Chondrocyte (in vitro differentiated cells): ENCODE data around the gene MROH2B. TPM values are rescaled to one million over a fixed set of nuclear protein-coding genes. Genes with fewer than 3 reads are reported as not detected.

ENCODE experiments used
- DNase-seq: peaks from one replicate; pipeline ENCODE4 v3.0.0; 2021; ENCODE audit warnings: mixed read lengths, low spot score
- H3K27ac Mint-ChIP-seq: one replicate; pipeline ENCODE4 v1.8.0; 2021; ENCODE audit warnings: mild to moderate bottlenecking, moderate library complexity, mixed read lengths; ENCODE audit not compliant: unreplicated experiment
- H3K27me3 Mint-ChIP-seq: 2 replicates; pipeline ENCODE4 v1.8.0; 2021; ENCODE audit warnings: low read depth, mixed read lengths
- H3K36me3 Mint-ChIP-seq: 2 replicates; pipeline ENCODE4 v1.8.0; 2021; ENCODE audit warnings: low read depth, mixed read lengths
- H3K4me1 Mint-ChIP-seq: 2 replicates; pipeline ENCODE4 v1.8.0; 2021; ENCODE audit warnings: low read depth, mild to moderate bottlenecking, mixed read lengths
- H3K4me3 Mint-ChIP-seq: one replicate; pipeline ENCODE4 v1.8.0; 2021; ENCODE audit warnings: mild to moderate bottlenecking, moderate library complexity, mixed read lengths; ENCODE audit not compliant: unreplicated experiment
- H3K9me3 Mint-ChIP-seq: 2 replicates; pipeline ENCODE4 v1.8.0; 2021; ENCODE audit warnings: low read depth, mixed read lengths
- total RNA-seq: library from RNA; stranded (reverse); gene quantifications from 3 replicates; pipeline ENCODE4 v1.2.1, GENCODE V29; 2021
- TF ChIP-seq, protein P1 (sequence below): fragments of 200-600 bp; sonication (generic); IDR thresholded peaks from 2 replicates; pipeline ENCODE4 v1.5.0; 2021; ENCODE audit warnings: antibody characterized with exemption, mild to moderate bottlenecking, moderate library complexity

MROH2B gene
- total RNA-seq, 1 donor from 2014 or later, result not detected

DNA sequence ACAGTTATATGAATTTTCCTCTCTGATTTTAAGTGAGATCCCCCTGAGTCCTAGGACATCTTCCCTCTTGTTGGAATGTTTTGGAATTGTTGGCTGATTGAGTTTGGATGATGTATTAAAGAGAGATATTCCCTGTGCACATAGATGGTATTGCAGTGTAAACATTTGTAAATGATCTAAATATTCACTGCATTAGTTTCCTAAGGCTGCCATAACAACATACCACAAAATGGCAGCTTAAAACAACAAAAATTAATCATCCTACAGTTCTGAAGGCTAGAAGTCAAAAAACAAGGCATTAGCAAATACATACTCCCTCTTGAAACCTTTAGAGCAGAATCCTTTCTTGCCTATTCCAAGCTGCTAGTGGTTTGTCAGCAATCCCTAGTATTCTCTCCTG lies 38.0 kb upstream of the MROH2B start:
- Mint-ChIP-seq H3K4me3 (no peak overlapping the region), H3K36me3 (no peaks in the 10 kb centered on the region), H3K9me3 (peaks cover 2% of the 10 kb centered on the region), H3K4me1 (no peaks in the 10 kb centered on the region), H3K27ac (no peak overlapping the region), H3K27me3 (peaks cover 3% of the 10 kb centered on the region)
- TF ChIP-seq, protein P1, sequence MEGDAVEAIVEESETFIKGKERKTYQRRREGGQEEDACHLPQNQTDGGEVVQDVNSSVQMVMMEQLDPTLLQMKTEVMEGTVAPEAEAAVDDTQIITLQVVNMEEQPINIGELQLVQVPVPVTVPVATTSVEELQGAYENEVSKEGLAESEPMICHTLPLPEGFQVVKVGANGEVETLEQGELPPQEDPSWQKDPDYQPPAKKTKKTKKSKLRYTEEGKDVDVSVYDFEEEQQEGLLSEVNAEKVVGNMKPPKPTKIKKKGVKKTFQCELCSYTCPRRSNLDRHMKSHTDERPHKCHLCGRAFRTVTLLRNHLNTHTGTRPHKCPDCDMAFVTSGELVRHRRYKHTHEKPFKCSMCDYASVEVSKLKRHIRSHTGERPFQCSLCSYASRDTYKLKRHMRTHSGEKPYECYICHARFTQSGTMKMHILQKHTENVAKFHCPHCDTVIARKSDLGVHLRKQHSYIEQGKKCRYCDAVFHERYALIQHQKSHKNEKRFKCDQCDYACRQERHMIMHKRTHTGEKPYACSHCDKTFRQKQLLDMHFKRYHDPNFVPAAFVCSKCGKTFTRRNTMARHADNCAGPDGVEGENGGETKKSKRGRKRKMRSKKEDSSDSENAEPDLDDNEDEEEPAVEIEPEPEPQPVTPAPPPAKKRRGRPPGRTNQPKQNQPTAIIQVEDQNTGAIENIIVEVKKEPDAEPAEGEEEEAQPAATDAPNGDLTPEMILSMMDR, result no peak
- no peak for DNase-seq

DNA sequence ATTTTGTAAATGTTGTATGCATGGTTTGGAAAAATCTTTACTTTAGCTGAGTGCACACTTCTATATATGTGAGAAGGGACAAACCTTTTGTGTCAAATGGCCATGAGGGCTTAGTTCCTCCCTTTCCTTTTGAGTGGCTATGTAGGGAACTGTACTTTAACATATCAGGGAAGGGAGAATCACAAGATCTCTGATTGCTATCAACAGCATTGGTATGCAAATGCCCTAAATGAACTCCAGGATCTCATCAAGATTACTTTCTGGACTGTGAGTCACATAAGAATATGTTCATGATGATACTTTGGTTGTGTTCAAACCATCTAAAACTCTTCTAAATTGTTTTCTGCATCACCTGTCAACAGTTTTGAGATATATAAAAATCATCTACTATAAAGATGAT lies 31.2 kb upstream of the MROH2B start:
- H3K27me3 Mint-ChIP-seq, result peaks cover 5% of the 10 kb centered on the region
- H3K4me3 Mint-ChIP-seq, result no peak overlapping the region

DNA sequence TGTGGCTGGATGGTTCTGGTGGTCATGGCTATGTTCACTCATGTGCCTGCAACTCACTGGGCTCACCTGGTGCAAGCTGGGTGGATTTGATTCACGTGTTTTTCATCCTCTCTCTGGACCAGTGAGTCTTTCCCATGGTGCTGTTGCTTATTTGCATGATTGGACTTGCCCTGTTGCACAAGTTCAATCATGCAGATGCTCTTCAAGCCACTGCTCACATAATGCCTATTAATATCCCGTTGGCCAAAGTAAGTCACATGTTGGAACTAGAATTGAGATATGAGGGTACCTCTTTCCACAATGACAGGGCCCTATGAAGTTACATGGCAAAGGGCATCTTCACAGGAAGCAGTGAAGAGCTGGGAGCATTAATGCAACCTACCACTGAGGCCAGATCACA lies 26.5 kb upstream of the MROH2B start:
- no peak overlapping the region for H3K27ac Mint-ChIP-seq
- H3K36me3 Mint-ChIP-seq, result no peaks in the 10 kb centered on the region
- H3K9me3 Mint-ChIP-seq, result peaks cover 2% of the 10 kb centered on the region
- H3K4me3 Mint-ChIP-seq, result no peak overlapping the region
- DNase-seq, result no peak
- TF ChIP-seq, protein P1, result no peak
- H3K27me3 Mint-ChIP-seq, result peaks cover 4% of the 10 kb centered on the region
- H3K4me1 Mint-ChIP-seq, result no peaks in the 10 kb centered on the region

More for the DNA sequence above, 31.2 kb upstream of the MROH2B start:
- Mint-ChIP-seq H3K36me3 (no peaks in the 10 kb centered on the region), H3K9me3 (no peaks in the 10 kb centered on the region), H3K4me1 (no peaks in the 10 kb centered on the region), H3K27ac (no peak overlapping the region)
- TF ChIP-seq, protein P1, result no peak
- DNase-seq, result no peak

DNA sequence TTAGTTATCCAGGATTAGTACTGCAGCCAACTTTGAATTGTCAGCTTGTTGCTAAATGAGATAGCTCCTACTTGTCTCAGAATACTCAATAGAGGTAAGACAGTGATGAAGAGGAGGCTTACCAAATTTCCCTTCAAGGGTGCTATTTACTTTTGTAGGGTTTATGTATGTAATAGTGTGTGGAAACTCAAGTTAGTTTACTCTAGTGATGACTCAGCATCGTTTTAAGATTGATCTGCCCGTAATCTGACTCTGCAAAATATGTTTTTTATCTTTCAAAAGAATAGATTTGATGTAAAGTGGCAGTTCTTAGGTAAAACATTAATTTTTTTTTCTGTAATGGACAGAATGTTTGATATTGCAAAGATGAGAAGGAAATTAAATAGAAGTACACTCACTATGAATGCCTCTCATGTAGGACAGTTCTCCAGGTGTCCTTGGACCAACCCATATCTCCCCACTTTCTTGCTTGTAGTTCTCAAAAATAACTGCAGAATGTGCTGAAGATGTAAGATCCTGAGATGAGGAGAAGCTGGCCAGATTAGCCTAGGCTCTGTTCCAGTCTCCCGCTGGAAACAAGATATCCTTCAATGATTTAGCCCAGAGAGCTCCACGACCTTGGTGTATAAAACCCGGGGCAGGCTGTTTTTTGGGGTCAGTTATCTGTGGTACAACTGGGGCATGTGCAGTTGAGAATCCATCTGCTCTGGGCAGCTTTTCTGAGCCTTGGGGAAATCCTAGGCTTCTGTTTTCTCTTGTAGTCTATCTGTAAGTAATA lies 24.4 kb upstream of the MROH2B start:
- TF ChIP-seq, protein P1, result no peak
- H3K4me3 Mint-ChIP-seq, result no peak overlapping the region
- H3K27ac Mint-ChIP-seq, result no peak overlapping the region
- no peaks in the 10 kb centered on the region for H3K4me1 Mint-ChIP-seq
- peaks cover 5% of the 10 kb centered on the region for H3K27me3 Mint-ChIP-seq
- H3K36me3 Mint-ChIP-seq, result no peaks in the 10 kb centered on the region
- H3K9me3 Mint-ChIP-seq, result peaks cover 5% of the 10 kb centered on the region
- no peak for DNase-seq

DNA sequence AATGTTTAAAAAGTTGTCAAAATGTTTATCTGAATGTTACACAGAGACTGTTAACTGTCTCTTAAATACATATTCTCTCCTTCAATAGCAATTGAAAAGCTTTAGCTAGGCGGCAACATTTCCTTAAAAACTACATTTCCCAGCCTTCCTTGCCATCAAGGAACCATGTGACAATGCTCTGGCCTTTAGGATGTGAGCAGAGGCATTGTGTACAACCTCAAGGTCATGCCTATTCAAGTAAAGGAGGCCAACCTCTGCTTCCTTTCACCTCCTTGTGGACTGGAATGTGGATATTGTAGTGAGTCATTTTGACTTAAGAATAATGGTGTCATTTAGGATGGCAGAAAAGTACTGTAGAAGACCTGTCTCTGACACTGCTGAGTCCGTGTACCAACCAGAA lies 23.7 kb upstream of the MROH2B start:
- H3K4me1 Mint-ChIP-seq, result no peaks in the 10 kb centered on the region
- H3K27me3 Mint-ChIP-seq, result peaks cover 5% of the 10 kb centered on the region
- no peak overlapping the region for H3K27ac Mint-ChIP-seq
- peaks cover 5% of the 10 kb centered on the region for H3K9me3 Mint-ChIP-seq
- no peaks in the 10 kb centered on the region for H3K36me3 Mint-ChIP-seq
- DNase-seq, result no peak
- TF ChIP-seq, protein P1, result no peak
- H3K4me3 Mint-ChIP-seq, result no peak overlapping the region
